Smooth muscle cell (in vitro differentiated cells): ENCODE data around the gene PLA2G6. TPM values are rescaled to one million over a fixed set of nuclear protein-coding genes. Genes with fewer than 3 reads are reported as not detected.
"Not testable (repeated sequence)": the region's sequence is repeated elsewhere in the genome, so short reads cannot be mapped to it uniquely, and the experiment has no call there.

Source experiments
- DNase-seq: peaks from one replicate; lab custom pipeline; 2025; ENCODE audit not compliant: unreplicated experiment; lab: John Stamatoyannopoulos, UW
- H2AFZ ChIP-seq: fragments of 200-600 bp; sonication (generic); 2 replicates; pipeline ENCODE4 v1.6.0; 2016; ENCODE audit warnings: antibody characterized with exemption, low read depth, mild to moderate bottlenecking
- H3F3A ChIP-seq: fragments of 200-600 bp; sonication (generic); 2 replicates; pipeline ENCODE4 v1.6.0; 2017; ENCODE audit warnings: antibody characterized with exemption, low read depth
- H3K27ac ChIP-seq: fragments of 200-600 bp; sonication (generic); 2 replicates; pipeline ENCODE4 v1.5.1; 2016; ENCODE audit warnings: low read depth, mild to moderate bottlenecking
- H3K27me3 ChIP-seq: fragments of 200-600 bp; sonication (generic); 2 replicates; pipeline ENCODE4 v1.6.1; 2016; ENCODE audit warnings: low read depth, mild to moderate bottlenecking
- H3K36me3 ChIP-seq: fragments of 200-600 bp; sonication (generic); 2 replicates; pipeline ENCODE4 v1.5.1; 2016; ENCODE audit warnings: low read depth
- H3K4me1 ChIP-seq: fragments of 200-600 bp; sonication (generic); 2 replicates; pipeline ENCODE4 v1.5.1; 2016; ENCODE audit warnings: low read depth
- H3K4me2 ChIP-seq: fragments of 200-600 bp; sonication (generic); 2 replicates; pipeline ENCODE4 v1.6.0; 2016; ENCODE audit warnings: mild to moderate bottlenecking
- H3K4me3 ChIP-seq: fragments of 200-600 bp; sonication (generic); 2 replicates; pipeline ENCODE4 v1.5.1; 2016; ENCODE audit warnings: mild to moderate bottlenecking
- H3K79me2 ChIP-seq: fragments of 200-600 bp; sonication (generic); 2 replicates; pipeline ENCODE4 v1.6.0; 2016; ENCODE audit warnings: low read depth, mild to moderate bottlenecking
- H3K9ac ChIP-seq: fragments of 200-600 bp; sonication (generic); 2 replicates; pipeline ENCODE4 v1.6.0; 2016; ENCODE audit warnings: low read depth
- H3K9me3 ChIP-seq: fragments of 200-600 bp; sonication (generic); replicated peaks from 2 replicates; pipeline ENCODE4 v1.5.1; 2016; ENCODE audit warnings: low read depth
- H4K20me1 ChIP-seq: fragments of 200-600 bp; sonication (generic); 2 replicates; pipeline ENCODE4 v1.6.0; 2016; ENCODE audit warnings: low read depth
- CTCF ChIP-seq: fragments of 200-600 bp; sonication (generic); IDR thresholded peaks from 2 replicates; pipeline ENCODE4 v1.5.1; 2017; ENCODE audit warnings: borderline replicate concordance, mild to moderate bottlenecking, antibody characterized with exemption; ENCODE audit not compliant: insufficient read depth, poor library complexity, severe bottlenecking
- WGBS: methylation state at CpG from one replicate; pipeline ENCODE4 v1.1.7; 2016; ENCODE audit warnings: low lambda C conversion rate; 5-methylcytosine and 5-hydroxymethylcytosine counted together
- polyA plus RNA-seq: library from polyadenylated mRNA; unstranded; fragments of >200 nt; fragmentation: Nextera tagmentation; extraction: Ambion mirVana; gene quantifications from 2 replicates; pipeline ENCODE4 v1.2.1, GENCODE V29; 2016
- total RNA-seq: library from RNA; depleted of rRNA; stranded (reverse); fragments of >200 nt; gene quantifications from 2 replicates; pipeline ENCODE4 v1.2.3, GENCODE V29; 2014

The PLA2G6 gene
- total and polyA plus RNA-seq, 2 experiments from 2014 or later, result 6.1 to 8.9 TPM

- H3K4me2 ChIP-seq, result no peak overlapping the region
- peaks cover 10% of the 10 kb centered on the region for H3K4me1 ChIP-seq
- H3K9me3 ChIP-seq, result no peaks in the 10 kb centered on the region
- no peaks in the 10 kb centered on the region for H3K27me3 ChIP-seq
- no peaks in the 10 kb centered on the region for H3K79me2 ChIP-seq
- WGBS, result 91% methylated on average over 1 of the region's 1 CpG
- TF ChIP-seq CTCF, result no peak
- no peaks in the 10 kb centered on the region for H3K36me3 ChIP-seq
- no peaks in the 10 kb centered on the region for H4K20me1 ChIP-seq
- H3K27ac ChIP-seq, result no peak overlapping the region
- no peak overlapping the region for H2AFZ ChIP-seq
- no peak overlapping the region for H3K9ac ChIP-seq
- no peak overlapping the region for H3K4me3 ChIP-seq
- no peaks in the 10 kb centered on the region for H3F3A ChIP-seq
- no peak for DNase-seq
These were observed 25.9 kb downstream of the PLA2G6 start for GRCh38 chr22:38155703-38156102.

GRCh38 chr22:38154563-38154915, 27.1 kb downstream of the PLA2G6 start:
- not testable (repeated sequence) for H2AFZ ChIP-seq, H3K79me2 ChIP-seq, H3K4me2 ChIP-seq, H3K9me3 ChIP-seq, H3K27me3 ChIP-seq, H3K9ac ChIP-seq, H3K4me3 ChIP-seq, H4K20me1 ChIP-seq, DNase-seq, H3K36me3 ChIP-seq, H3F3A ChIP-seq
- WGBS, result 52% methylated on average over 1 of the region's 1 CpG
- peak overlapping the region; percentile 65 for H3K27ac ChIP-seq
- peaks cover 14% of the 10 kb centered on the region for H3K4me1 ChIP-seq

GRCh38 chr22:38153821-38154562, 27.6 kb downstream of the PLA2G6 start:
- H4K20me1 ChIP-seq, result no peaks in the 10 kb centered on the region
- no peaks in the 10 kb centered on the region for H3K27me3 ChIP-seq
- WGBS, result 51% methylated on average over 4 of the region's 4 CpGs
- H3K36me3 ChIP-seq, result no peaks in the 10 kb centered on the region
- peaks cover 14% of the 10 kb centered on the region for H3K4me1 ChIP-seq
- no peak overlapping the region for H3K4me3 ChIP-seq
- no peak overlapping the region for H3K9ac ChIP-seq
- no peaks in the 10 kb centered on the region for H3K9me3 ChIP-seq
- peak overlapping the region; percentile 65 for H3K27ac ChIP-seq
- H2AFZ ChIP-seq, result no peak overlapping the region
- no peak for TF ChIP-seq CTCF
- no peaks in the 10 kb centered on the region for H3F3A ChIP-seq
- H3K79me2 ChIP-seq, result no peaks in the 10 kb centered on the region
- no peak for DNase-seq
- H3K4me2 ChIP-seq, result no peak overlapping the region

GRCh38 chr22:38151126-38151500, 30.5 kb downstream of the PLA2G6 start:
- Histone ChIP-seq H3K9ac (no peak overlapping the region), H3F3A (no peaks in the 10 kb centered on the region), H3K27me3 (no peaks in the 10 kb centered on the region), H4K20me1 (no peaks in the 10 kb centered on the region), H3K4me3 (no peak overlapping the region), H3K27ac (no peak overlapping the region), H3K36me3 (no peaks in the 10 kb centered on the region), H2AFZ (no peak overlapping the region), H3K4me2 (no peak overlapping the region), H3K9me3 (no peaks in the 10 kb centered on the region), H3K4me1 (peaks cover 14% of the 10 kb centered on the region), H3K79me2 (no peaks in the 10 kb centered on the region)
- 92% methylated on average over 8 of the region's 8 CpGs for WGBS
- no peak for TF ChIP-seq CTCF
- DNase-seq, result no peak
